Measurements from ENCODE around the gene DNAH2. TPM values are rescaled to one million over a fixed set of nuclear protein-coding genes. Genes with fewer than 3 reads are reported as not detected.

The DNAH2 gene
- total RNA-seq, 1 donor, result under 0.01 TPM

DNA sequence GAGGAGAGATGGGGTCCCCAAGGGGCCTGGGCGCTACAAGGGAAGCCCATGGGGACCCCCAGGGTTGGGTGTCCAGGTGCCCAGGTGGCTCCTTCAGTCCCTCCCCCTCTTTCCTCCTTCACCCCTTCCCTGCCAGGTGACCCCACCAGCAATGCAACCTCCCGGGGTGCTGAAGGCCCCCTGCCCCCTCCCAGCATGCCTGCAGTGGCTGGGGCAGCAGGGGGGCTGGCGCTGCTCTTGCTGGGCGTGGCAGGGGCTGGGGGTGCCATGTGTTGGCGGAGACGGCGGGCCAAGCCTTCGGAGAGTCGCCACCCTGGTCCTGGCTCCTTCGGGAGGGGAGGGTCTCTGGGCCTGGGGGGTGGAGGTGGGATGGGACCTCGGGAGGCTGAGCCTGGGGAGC is 8.5 kb upstream of the DNAH2 start:
- no peaks in the 10 kb centered on the region for H3K9me3 ChIP-seq (ENCODE audit: low read depth, low read length)
- no peak overlapping the region for H3K4me3 ChIP-seq (ENCODE audit: low read length)
- peaks cover 33% of the 10 kb centered on the region for H3K27me3 ChIP-seq (ENCODE audit: insufficient read depth, low read length)
- H3K4me1 ChIP-seq (ENCODE audit: insufficient read depth, low read length), result peaks cover 23% of the 10 kb centered on the region

DNA sequence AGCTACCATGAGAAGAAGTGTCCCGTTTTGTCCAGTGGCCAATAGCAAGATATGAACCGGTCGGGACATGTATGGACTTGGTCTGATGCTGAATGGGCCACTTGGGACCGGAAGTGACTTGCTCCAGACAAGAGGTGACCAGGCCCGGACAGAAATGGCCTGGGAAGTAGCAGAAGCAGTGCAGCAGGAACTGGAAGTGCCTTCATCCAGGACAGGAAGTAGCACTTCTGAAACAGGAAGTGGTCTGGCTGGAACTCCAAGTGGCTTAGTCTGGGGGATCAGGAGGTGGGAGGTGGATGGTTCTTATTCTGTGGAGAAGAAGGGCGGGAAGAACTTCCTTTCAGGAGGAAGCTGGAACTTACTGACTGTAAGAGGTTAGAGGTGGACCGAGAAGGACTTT is 7.2 kb upstream of the DNAH2 start:
- Histone ChIP-seq H3K4me1 (ENCODE audit: insufficient read depth, low read length) (peaks cover 14% of the 10 kb centered on the region), H3K9me3 (ENCODE audit: low read depth, low read length) (no peaks in the 10 kb centered on the region), H3K4me3 (ENCODE audit: low read length) (no peak overlapping the region), H3K27me3 (ENCODE audit: insufficient read depth, low read length) (peaks cover 25% of the 10 kb centered on the region)

DNA sequence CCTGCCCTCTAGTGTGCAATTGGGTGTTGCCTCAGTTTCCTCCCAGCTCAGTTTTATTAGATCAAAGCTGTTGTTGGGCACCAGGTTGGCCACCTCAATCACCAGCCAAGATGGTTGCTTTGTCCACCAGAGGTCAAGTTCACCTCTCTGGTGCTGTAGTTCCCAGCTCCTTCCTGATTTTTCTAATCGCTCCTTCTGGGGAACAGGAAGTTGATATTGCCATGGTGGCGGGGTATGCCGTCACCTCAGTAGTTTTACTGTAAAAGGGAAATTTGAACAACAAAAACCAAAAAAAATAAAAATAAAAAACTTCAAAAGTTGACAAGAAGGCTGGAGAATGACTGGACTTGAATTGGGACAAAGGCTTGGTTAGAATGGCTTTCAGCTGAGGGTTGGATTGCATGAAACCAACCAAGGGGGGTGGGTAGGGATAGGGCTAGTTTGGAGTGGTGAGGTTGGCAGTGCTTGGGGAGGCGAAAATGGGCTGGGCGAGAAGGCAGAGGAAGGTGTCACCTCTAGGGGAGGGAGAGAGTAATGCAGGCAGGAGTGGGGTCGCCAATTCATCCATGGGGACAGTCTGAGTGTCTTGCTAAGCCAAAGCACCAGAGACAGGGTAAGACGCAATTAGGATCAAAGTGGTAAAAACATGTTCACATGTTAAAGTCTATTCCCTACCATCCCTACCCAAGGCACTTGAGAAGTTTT is 6.3 kb upstream of the DNAH2 start:
- Histone ChIP-seq H3K9me3 (ENCODE audit: low read depth, low read length) (no peaks in the 10 kb centered on the region), H3K4me3 (ENCODE audit: low read length) (no peak overlapping the region), H3K4me1 (ENCODE audit: insufficient read depth, low read length) (peaks cover 14% of the 10 kb centered on the region), H3K27me3 (ENCODE audit: insufficient read depth, low read length) (peaks cover 25% of the 10 kb centered on the region)

DNA sequence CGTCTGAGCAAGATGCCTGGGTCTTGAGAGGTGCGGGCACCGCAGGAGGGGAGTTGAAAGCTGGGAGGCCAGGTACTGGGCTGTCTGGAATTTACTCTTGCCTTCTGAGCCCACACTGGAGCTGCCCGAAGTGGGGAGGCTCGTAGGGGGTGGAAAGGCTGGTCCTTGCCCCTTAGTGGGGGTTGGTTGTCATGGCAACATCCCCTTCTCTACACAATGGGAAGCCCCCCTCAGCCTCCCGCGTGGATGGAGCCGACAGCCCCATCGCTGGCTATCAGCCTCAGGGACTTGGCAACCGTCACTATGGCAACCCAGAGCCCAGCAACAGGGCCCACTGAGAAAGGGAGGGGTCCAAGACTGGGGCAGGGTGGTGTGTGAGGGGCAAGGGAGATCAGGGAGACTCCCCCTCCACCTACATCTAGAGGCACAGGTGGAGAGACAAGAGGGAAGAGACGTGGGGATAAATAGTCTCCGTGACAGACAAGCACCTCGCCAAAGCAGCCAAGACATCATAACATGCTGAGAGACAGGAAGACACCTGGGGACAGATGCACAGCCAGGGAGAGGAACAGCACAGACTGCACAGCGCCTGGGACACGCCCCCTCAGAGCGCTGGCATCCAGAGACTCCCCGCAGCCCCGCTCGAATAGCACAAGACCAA is 5.3 kb upstream of the DNAH2 start:
- Histone ChIP-seq H3K9me3 (ENCODE audit: low read depth, low read length) (no peaks in the 10 kb centered on the region), H3K4me1 (ENCODE audit: insufficient read depth, low read length) (peaks cover 22% of the 10 kb centered on the region), H3K27me3 (ENCODE audit: insufficient read depth, low read length) (peaks cover 25% of the 10 kb centered on the region), H3K4me3 (ENCODE audit: low read length) (no peak overlapping the region)

DNA sequence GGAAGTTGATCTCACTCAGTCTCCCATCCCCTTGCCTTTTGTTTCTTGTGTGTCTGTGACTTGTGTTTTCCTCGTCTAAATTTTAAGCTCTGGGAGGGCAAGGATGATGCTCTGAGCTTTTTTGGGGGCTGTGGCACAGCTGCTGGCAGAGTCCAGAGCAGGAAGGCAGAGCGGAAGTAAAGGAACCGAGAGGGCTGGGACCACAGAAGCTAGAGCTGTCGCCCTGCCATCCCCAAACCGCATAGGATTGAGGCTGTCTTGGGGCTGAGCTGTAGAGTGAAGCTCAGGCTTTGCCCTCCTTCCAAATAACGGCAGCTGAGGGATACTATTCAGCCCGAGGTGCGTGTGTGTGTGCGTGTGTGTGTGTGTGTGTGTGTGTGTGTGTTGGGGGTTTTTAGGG is 3.8 kb upstream of the DNAH2 start:
- Histone ChIP-seq H3K4me1 (ENCODE audit: insufficient read depth, low read length) (peaks cover 34% of the 10 kb centered on the region), H3K27me3 (ENCODE audit: insufficient read depth, low read length) (peaks cover 39% of the 10 kb centered on the region), H3K4me3 (ENCODE audit: low read length) (no peak overlapping the region), H3K9me3 (ENCODE audit: low read depth, low read length) (no peaks in the 10 kb centered on the region)

DNA sequence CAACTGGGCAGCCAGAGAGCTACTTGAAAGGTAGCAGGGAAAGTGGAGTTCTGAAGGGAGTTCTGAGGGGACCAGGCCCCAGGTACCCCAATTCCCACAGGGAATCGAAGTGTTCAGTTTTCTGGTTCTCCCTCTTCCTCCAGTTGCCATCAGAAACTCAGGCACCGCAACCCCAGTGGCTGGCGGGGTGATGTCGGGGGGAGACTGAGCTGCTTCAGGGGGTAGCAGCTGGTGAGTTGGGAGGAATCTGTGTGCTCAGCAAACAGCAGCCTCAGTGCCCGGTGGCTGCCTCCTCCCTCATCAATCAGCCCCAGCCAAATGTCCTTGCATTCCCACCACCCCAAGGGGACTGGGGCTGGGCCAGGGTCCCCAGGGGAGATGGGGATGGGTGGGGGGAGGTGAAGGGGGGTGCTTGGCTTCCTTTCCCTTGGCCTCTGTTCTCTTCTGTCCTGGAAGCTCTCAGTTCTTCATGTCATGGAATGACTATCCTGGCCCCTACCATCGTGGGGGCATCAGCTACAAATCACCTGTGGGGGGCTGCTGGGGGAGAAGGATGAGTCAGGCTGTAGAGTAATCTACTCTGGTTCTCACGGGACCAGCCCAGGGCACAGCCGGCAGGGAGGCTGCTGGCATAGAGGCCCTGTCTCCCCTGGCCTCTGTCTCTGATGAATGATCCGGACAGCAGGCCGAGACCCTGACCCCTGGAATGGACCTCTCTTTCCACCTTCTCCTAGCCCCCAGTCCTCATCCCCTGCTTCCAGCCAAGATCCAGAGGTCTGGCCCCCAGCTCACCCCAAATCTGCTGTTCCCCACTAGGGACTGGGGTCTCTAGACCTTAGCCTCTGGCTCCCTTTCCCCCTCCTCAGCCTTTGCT is 2.6 kb upstream of the DNAH2 start:
- Histone ChIP-seq H3K4me1 (ENCODE audit: insufficient read depth, low read length) (peaks cover 34% of the 10 kb centered on the region), H3K9me3 (ENCODE audit: low read depth, low read length) (no peaks in the 10 kb centered on the region), H3K27me3 (ENCODE audit: insufficient read depth, low read length) (peaks cover 48% of the 10 kb centered on the region), H3K4me3 (ENCODE audit: low read length) (no peak overlapping the region)

DNA sequence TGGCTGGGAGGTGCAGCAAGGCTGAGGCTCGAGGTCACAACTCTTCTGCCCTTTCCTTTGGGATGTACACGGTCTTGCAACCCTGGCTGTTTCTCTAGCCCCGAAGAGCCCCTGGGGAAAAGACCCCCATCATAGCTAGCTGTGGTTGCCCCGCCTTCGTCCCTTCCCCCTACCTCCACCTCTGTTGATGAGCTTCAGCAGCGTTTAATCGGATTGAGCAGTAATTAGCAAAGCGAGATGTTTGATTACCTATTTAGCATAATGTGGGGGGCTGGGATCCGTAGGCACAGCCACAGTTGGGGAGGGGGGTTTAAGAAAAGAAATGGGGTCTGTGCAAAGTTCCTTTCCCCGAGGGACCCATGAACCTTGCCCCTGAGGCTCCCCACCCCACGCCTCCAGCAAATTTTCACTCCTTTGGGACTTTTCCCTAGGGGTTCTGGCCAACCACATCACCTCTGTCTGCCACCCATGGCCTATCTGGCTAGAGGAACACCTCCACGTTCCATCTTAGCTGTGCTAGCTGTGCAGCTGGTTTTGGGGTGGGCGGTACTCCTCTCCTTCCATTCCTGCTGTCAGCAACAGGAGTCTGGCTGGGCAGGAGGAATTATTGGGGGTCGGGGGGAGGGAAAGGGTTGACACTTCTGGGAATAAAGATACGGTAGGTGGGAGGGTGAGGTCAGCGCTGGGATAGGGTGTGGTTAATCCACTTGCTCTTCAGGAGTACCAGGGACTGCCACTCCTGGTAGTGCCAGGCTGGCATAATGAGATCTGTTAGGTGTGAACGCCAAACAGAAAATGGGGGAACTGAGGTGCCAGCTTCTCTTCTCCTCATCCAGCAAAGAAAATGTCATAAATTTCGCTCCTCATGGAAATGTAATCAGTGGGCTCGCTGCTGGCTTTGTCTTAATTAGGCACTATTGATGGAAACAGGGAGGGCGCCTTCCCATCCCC is 1.3 kb upstream of the DNAH2 start:
- Histone ChIP-seq H3K9me3 (ENCODE audit: low read depth, low read length) (no peaks in the 10 kb centered on the region), H3K27me3 (ENCODE audit: insufficient read depth, low read length) (peaks cover 48% of the 10 kb centered on the region), H3K4me3 (ENCODE audit: low read length) (no peak overlapping the region), H3K4me1 (ENCODE audit: insufficient read depth, low read length) (peaks cover 21% of the 10 kb centered on the region)

DNA sequence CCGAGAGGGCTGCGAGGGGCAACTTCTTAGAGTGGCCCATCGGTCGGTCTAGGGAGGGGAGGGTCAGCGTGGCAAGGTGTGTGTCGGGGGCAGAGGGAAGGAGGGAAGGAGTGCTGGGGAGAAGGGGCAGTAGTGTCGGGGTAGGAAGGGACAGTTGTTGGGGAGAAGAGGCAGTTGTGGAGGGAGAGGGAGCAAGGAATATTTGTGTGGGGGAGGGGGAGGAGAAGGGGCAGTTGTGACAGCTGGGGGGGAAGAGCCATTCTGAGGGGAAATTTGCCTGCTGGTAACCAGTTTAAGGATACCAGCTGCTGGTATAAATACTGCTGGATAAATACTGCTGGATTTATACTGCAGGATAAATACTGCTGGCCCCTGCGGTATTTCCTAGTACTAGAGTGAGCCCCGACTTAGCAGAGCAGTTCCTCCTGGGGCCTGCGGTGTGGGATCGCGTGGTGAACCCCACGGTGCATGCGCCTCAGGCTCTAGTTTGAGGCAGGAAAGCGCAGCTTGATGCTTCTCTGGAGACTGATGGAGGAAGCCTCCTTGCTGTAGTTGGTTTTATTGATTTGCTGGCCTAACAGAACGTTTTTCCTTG is 309 bp downstream of the DNAH2 start:
- Histone ChIP-seq H3K4me1 (ENCODE audit: insufficient read depth, low read length) (peaks cover 20% of the 10 kb centered on the region), H3K9me3 (ENCODE audit: low read depth, low read length) (no peaks in the 10 kb centered on the region), H3K27me3 (ENCODE audit: insufficient read depth, low read length) (peaks cover 45% of the 10 kb centered on the region), H3K4me3 (ENCODE audit: low read length) (no peak overlapping the region)

DNA sequence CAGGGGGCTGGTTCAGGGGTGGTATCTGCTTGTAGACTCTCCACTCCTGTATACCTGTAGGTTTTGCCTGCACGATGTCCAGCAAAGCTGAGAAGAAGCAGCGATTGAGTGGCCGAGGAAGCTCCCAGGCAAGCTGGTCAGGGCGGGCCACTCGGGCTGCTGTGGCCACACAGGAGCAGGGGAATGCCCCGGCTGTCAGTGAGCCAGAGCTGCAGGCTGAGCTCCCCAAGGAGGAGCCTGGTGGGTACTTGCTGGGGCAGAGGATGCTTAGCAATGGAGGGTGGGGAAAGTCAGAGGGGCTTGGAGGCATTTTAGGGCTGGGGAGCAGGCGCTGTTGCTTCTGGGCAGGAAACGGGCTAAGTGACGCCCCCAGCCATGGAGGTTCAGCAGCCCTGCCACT is 2.1 kb downstream of the DNAH2 start:
- H3K27me3 ChIP-seq (ENCODE audit: insufficient read depth, low read length), result peaks cover 43% of the 10 kb centered on the region
- no peaks in the 10 kb centered on the region for H3K9me3 ChIP-seq (ENCODE audit: low read depth, low read length)
- peaks cover 20% of the 10 kb centered on the region for H3K4me1 ChIP-seq (ENCODE audit: insufficient read depth, low read length)
- no peak overlapping the region for H3K4me3 ChIP-seq (ENCODE audit: low read length)

DNA sequence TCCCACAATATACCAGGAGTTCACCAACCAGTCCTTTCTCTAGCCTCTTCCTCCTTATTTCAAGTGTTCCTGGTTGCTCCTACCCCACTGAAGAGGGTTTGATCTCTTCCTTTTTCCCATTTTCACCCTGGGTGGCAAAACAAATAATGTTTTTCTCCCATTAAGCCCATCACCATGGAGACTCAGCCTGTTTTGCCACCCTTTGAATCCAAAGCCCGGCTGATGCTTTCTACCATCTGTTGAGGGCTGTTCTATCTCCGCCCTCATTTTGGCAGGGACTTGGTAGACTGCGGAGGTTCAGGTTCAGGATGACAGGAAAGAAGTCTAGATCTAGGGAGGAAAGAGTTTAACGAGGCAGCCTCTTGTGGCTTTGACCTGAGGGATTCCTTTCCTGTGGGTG is 2.6 kb downstream of the DNAH2 start:
- peaks cover 43% of the 10 kb centered on the region for H3K27me3 ChIP-seq (ENCODE audit: insufficient read depth, low read length)
- H3K4me1 ChIP-seq (ENCODE audit: insufficient read depth, low read length), result peaks cover 20% of the 10 kb centered on the region
- no peak overlapping the region for H3K4me3 ChIP-seq (ENCODE audit: low read length)
- H3K9me3 ChIP-seq (ENCODE audit: low read depth, low read length), result no peaks in the 10 kb centered on the region

DNA sequence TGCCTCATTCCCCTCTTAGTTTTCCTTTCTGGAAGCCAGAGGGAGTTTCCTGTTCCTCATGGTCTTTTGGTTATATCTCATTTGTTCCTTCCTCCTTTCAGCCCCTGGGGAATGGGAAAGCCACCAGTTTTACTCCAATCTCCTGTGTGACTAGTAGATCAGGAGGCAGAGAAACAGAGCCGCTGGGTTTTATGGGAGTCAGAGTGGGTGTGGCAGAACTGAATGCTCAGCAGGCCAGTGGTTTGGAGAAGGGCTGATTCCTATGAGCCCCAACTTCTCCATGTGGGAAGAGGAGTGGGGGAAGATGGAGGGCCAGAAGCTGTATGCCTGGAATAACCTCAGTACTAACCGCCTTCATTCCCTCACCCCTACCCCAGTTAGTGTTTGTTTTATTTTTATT is 4.1 kb downstream of the DNAH2 start:
- Histone ChIP-seq H3K27me3 (ENCODE audit: insufficient read depth, low read length) (peaks cover 29% of the 10 kb centered on the region), H3K9me3 (ENCODE audit: low read depth, low read length) (no peaks in the 10 kb centered on the region), H3K4me1 (ENCODE audit: insufficient read depth, low read length) (peaks cover 18% of the 10 kb centered on the region), H3K4me3 (ENCODE audit: low read length) (no peak overlapping the region)

DNA sequence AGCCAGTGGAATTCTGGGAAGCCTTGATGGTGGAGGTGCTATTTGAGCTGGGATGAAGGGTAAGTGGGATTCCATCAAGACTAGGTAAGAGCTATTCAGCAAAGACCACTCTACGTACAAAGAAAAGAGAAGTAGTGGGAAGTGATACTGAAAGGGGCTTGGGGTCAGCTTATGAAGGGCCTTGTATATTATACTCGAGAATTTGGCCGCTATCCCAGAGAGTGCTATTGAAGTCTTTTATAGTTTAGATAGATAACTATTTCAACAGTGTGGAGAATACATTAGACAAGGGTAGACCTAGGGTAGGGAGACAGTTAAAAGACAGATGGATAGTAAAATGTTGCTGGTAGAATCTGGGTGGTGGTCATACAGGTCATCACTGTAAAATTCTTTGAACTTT is 10.3 kb downstream of the DNAH2 start:
- Histone ChIP-seq H3K4me1 (ENCODE audit: insufficient read depth, low read length) (peaks cover 9% of the 10 kb centered on the region), H3K27me3 (ENCODE audit: insufficient read depth, low read length) (no peaks in the 10 kb centered on the region), H3K9me3 (ENCODE audit: low read depth, low read length) (no peaks in the 10 kb centered on the region), H3K4me3 (ENCODE audit: low read length) (no peak overlapping the region)

DNA sequence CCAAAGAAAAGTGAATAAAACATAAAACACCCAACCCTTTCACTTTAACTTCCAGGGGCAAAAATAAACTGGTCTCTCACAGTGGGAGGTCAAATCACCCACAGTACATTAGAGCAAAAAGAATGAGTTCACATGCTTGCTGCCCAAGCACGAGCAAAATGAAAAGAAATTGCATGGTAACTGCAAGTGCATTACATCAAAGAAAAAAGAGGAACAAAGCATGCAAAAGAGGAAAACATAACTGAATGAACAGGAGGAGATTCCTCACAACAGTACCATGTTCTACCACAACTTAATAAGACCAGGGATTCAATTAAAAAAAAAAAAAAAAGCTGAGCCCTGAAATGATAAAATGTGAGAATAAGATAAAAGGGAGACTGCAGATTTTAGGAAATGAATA is 12.3 kb downstream of the DNAH2 start:
- no peak overlapping the region for H3K4me3 ChIP-seq (ENCODE audit: low read length)
- peaks cover 9% of the 10 kb centered on the region for H3K4me1 ChIP-seq (ENCODE audit: insufficient read depth, low read length)
- no peaks in the 10 kb centered on the region for H3K27me3 ChIP-seq (ENCODE audit: insufficient read depth, low read length)
- H3K9me3 ChIP-seq (ENCODE audit: low read depth, low read length), result no peaks in the 10 kb centered on the region

DNA sequence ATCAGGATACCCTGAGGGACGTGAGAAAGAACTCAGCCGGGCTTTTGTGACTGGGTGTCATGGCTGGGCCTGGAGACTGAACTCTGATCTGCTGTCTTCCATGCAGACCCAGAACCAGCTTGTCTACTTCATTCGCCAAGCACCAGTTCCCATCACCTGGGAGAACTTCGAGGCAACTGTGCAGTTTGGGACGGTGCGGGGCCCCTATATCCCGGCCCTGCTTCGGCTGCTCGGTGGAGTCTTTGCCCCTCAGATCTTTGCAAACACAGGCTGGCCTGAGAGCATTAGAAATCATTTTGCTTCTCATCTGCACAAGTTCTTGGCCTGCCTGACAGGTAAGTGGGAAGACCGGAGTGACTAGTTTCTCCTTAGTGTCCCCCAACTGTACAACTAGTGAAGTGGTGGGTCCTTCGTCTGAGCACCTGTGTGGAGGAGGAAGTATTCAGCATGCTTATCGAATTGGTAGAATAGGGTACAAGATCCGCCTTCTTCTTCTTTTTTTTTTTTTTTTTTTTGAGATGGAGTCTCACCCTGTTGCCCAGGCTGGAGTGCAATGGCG is 15.5 kb downstream of the DNAH2 start:
- Histone ChIP-seq H3K4me3 (ENCODE audit: low read length) (no peak overlapping the region), H3K27me3 (ENCODE audit: insufficient read depth, low read length) (no peaks in the 10 kb centered on the region), H3K4me1 (ENCODE audit: insufficient read depth, low read length) (peaks cover 9% of the 10 kb centered on the region), H3K9me3 (ENCODE audit: low read depth, low read length) (no peaks in the 10 kb centered on the region)
